Coronary artery (tissue), 2 donors: ENCODE data around the gene PDE11A.

Experiments used
- DNase-seq: peaks from one replicate; pipeline ENCODE4 v3.0.0-alpha.2; 2017; ENCODE audit warnings: low spot score
- H3K27ac ChIP-seq, 2 donors: fragments of 200-600 bp; sonication (generic); one replicate each; pipeline ENCODE4 v1.5.1; 2016 to 2019
- H3K4me3 ChIP-seq: fragments of 200-600 bp; sonication (generic); 2 replicates; pipeline ENCODE4 v1.5.1; 2016; ENCODE audit warnings: mild to moderate bottlenecking, moderate library complexity
- CTCF ChIP-seq: fragments of 200-600 bp; sonication (generic); IDR thresholded peaks from one replicate; pipeline ENCODE4 v1.5.1; 2019; ENCODE audit warnings: antibody characterized with exemption

Gene PDE11A

DNA sequence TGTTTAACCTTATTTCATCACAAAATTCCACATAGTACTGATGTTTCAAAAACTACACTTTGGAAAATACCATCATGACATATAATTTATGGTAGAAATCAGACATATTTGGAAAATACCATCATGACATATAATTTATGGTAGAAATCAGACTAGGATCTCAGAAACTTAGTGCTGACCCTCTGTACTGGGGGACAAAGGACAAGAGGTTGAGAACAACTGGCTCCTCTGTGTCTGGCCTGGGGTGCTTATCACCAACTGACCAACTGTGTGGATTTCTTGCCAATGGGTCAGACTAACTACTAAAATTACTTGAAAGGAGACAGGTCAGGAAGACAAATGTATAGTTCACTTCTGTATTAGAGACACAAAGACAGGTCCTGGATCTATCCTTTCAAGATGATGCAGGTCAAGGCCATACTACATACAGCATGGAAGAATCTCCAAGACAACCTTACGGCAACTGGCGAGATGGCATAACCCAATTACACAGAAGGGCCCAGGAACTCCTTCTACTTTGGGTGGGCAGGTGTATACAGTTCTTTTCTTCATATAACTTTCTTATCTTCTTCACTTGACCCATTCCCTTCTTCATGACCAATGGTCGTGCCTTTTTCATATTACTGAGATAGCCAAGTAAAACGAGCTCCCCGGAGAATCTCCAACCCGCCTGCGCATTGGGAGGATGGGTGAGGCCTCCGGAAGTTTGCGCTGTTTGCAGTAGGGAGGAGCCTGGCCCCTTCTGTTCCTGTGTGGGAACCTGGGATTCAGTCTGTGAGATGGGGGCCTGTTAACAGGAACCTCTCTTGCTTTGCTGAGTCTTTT, 389.5 kb downstream of the PDE11A start:
- no peak for TF ChIP-seq CTCF
- H3K27ac ChIP-seq = no peak overlapping the region
- H3K4me3 ChIP-seq = no peak overlapping the region
- DNase-seq = no peak

DNA sequence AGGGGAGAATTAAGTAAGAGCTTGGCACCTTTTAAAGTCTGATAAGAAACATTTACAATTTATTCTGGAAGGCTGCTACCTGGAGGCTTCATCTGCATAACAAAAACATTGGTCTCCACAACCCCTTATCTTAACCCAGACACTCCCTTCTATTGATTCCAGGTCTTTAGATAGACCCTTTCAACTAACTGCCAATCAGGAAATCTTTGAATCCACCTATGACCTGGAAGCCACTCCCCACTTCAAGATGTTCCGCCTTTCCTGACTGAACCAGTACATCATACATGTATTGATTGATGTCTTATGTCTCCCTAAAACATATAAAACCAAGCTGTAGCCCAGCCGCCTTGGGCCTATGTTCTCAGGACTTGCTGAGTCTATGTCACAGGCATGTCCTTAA, 390.6 kb downstream of the PDE11A start:
- no peak overlapping the region for H3K4me3 ChIP-seq
- no peak overlapping the region for H3K27ac ChIP-seq
- DNase-seq = no peak
- no peak for TF ChIP-seq CTCF

- no peak for DNase-seq
- Histone ChIP-seq H3K4me3 (no peak overlapping the region), H3K27ac (no peak overlapping the region)
- no peak for TF ChIP-seq CTCF
Measured at GRCh38 chr2:177680866-177681712, 391.5 kb downstream of the PDE11A start.

- no peak for TF ChIP-seq CTCF
- DNase-seq = no peak
- Histone ChIP-seq H3K27ac (no peak overlapping the region), H3K4me3 (no peak overlapping the region)
Measured at GRCh38 chr2:177679611-177680605, 392.7 kb downstream of the PDE11A start.

GRCh38 chr2:177678939-177679338, 393.6 kb downstream of the PDE11A start:
- DNase-seq = no peak
- H3K27ac ChIP-seq = no peak overlapping the region
- no peak for TF ChIP-seq CTCF
- H3K4me3 ChIP-seq = no peak overlapping the region

GRCh38 chr2:177676636-177677035, 395.9 kb downstream of the PDE11A start:
- no peak overlapping the region for H3K27ac ChIP-seq
- no peak overlapping the region for H3K4me3 ChIP-seq
- DNase-seq = no peak
- no peak for TF ChIP-seq CTCF
